GM20000 (cell line): Measurements from ENCODE around the gene MCF2L.

Source experiments
- DNase-seq: peaks from one replicate; pipeline ENCODE4 v3.0.0; 2012; ENCODE audit warnings: low spot score
- TF ChIP-seq, protein P1 (sequence below): IDR thresholded peaks from 2 replicates; pipeline ENCODE4 v1.5.1; 2012; ENCODE audit warnings: mild to moderate bottlenecking, control low read depth; ENCODE audit errors: extremely low read depth, missing control alignments

Gene MCF2L

DNA sequence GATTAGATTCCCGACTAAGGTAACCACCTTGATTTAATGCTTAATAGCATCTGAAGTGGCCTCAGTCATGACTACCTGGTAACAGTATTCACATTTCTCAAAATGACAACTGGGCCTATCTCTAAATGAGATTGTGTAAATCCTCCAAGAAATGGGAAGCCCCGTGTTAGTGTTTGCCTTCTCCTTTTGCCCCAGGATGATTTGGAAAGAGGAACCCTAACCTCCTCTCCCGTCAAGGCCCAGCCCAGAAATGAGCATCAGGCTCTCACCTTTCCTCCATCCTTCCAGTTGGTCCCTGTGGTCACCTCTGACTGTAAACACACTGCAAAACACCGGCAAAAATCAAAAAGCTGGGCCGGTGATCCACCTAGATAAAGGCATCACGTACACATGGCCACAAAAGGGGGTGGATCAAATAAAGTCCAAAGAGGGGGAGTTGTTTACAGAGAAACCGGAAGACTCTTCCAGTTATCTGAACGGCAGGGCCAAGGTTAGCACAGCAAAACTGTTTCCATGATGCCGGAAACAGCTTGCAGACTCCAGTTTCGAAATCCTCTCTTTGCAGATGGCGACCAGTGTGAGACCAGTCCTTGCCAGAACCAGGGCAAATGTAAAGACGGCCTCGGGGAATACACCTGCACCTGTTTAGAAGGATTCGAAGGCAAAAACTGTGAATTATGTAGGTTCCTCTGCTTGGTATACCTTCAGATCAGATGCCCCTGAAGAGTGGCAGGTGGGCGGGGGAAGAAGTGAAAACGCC, 170.0 kb downstream of the MCF2L start:
- DNase-seq: no peak
- TF ChIP-seq, protein P1, sequence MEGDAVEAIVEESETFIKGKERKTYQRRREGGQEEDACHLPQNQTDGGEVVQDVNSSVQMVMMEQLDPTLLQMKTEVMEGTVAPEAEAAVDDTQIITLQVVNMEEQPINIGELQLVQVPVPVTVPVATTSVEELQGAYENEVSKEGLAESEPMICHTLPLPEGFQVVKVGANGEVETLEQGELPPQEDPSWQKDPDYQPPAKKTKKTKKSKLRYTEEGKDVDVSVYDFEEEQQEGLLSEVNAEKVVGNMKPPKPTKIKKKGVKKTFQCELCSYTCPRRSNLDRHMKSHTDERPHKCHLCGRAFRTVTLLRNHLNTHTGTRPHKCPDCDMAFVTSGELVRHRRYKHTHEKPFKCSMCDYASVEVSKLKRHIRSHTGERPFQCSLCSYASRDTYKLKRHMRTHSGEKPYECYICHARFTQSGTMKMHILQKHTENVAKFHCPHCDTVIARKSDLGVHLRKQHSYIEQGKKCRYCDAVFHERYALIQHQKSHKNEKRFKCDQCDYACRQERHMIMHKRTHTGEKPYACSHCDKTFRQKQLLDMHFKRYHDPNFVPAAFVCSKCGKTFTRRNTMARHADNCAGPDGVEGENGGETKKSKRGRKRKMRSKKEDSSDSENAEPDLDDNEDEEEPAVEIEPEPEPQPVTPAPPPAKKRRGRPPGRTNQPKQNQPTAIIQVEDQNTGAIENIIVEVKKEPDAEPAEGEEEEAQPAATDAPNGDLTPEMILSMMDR: no peak

GRCh38 chr13:113139577-113139976, 170.6 kb downstream of the MCF2L start:
- TF ChIP-seq, protein P1: no peak
- DNase-seq: no peak

- no peak for DNase-seq
- TF ChIP-seq, protein P1: no peak
These were observed 171.9 kb downstream of the MCF2L start for GRCh38 chr13:113140677-113141600.

GRCh38 chr13:113141601-113141970, 172.6 kb downstream of the MCF2L start:
- TF ChIP-seq, protein P1: no peak
- no peak for DNase-seq

DNA sequence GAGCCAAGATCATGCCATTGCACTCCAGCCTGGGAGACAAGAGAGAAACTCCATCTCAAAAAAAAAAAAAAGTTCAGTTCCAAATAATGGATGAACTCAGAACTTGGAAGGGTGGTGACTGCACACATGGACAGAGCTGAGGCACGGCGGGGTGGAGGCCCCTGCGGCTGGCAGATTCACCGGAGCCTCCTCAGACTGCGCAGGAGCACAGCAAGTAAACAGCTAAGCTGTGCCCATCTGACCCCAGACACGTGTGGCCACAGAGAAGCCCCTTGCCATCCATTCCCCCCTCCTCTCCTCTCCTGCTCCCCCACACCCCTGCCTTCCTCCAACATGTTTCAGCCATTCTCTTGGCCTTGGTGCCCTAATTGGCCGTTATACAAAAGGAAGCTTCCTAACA, 173.9 kb downstream of the MCF2L start:
- no peak for DNase-seq
- TF ChIP-seq, protein P1: no peak

GRCh38 chr13:113143466-113144254, 174.6 kb downstream of the MCF2L start:
- TF ChIP-seq, protein P1: no peak

More at GRCh38 chr13:113143466-113144254, 174.6 kb downstream of the MCF2L start:
- no peak for DNase-seq
